NCI-H128 (cell line): ENCODE data around the gene TCEAL3.
"Not testable (repeated sequence)": the region's sequence is repeated elsewhere in the genome, so short reads cannot be mapped to it uniquely, and the experiment has no call there.

ENCODE experiments used
- DNase-seq: peaks from one replicate; lab custom pipeline; 2025; ENCODE audit not compliant: unreplicated experiment; lab: John Stamatoyannopoulos, UW

TCEAL3 gene

GRCh38 chrX:103624111-103624510 lies 16.3 kb downstream of the TCEAL3 start:
- no peak for DNase-seq

DNA sequence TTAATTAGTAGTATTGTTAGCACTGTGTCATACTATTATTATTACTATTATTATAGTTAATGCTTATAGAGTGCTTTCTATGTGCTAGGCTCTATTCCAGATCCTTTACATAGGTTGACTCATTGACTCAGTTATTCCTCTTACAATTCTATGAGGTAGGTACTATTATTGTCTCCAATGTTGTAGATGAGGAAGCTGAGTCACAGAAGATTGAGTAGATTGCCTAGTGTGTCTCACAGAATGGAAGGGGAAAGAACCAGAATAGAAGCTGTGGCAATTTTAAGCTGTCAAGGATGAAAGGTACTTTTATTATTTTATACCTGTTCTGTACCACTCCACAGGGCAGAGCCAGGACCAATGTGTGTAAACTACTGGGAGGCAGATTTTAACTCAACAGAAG lies 19.1 kb downstream of the TCEAL3 start:
- DNase-seq: no peak

- DNase-seq: no peak
Measured at GRCh38 chrX:103628386-103629317, 20.9 kb downstream of the TCEAL3 start, which contains the start of gene TCEAL1. Gene TCEAL1 (plus strand): TSS chrX:103628975. CDS start chrX:103629917, 942 bp downstream.

GRCh38 chrX:103629318-103630170 lies 21.8 kb downstream of the TCEAL3 start:
- no peak for DNase-seq

DNA sequence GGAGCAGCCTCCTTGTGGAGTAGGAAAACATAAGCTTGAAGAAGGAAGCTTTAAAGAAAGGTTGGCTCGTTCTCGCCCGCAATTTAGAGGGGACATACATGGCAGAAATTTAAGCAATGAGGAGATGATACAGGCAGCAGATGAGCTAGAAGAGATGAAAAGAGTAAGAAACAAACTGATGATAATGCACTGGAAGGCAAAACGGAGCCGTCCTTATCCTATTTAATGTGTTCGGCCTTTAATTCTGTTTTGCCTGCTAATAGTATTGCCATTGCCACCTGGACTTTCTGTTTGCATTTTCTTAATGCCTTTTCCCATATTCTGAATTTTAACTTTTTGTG lies 22.4 kb downstream of the TCEAL3 start:
- DNase-seq: no peak

DNA sequence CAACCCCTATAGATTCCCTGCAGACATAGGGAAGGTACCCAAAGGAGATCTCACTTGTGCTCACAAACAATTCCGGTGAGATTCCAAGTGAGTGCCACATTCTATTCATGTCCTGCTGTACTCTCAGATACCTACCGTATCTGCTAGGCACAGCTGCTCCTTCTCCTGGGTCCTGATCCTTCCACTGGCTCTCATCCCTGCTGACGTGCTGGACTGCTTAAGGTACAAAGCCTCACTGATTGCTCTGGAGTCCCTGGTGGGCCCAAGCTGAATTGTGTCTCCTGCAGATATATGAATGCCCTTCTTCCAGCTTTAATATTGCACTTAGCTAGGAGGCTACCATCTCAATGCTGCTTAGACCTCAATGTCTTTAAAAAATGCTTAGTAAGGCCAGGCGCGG lies 23.4 kb downstream of the TCEAL3 start:
- DNase-seq: no peak

- DNase-seq: no peak
Measured at GRCh38 chrX:103635436-103635835, 27.7 kb downstream of the TCEAL3 start.

DNA sequence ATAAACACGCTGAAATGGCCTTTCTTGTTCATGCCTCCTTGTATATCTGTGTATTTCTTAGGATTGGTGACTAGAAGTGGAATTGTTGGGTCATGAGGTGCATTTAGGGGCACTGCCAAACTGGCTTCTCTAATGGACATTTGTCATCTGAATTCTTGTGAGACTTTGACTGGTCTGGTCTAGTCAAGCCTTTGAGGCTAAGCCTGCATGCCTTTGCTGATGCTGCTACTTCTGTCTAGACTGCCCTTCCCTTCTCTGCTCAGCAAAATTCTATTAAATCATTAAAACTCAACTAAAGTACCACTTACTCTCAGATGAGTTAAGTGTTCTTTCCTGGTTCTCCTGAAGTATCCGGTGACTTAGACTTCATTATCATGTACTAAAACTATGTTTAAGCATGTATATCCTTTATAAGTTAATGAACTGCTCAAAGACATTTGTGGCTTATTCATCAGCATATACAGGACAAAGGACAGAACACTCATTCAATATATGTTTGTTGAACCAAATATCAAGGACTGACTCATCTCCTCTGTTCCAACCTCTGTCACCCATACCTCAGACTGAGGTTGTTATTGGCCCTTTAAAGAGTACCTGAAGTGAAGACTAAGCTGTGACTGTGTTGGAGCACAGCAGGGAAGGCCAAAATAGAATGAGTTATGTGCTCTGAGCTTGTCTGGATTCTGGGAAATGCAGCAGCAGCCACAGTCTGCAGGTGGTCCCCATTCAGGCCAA lies 30.0 kb downstream of the TCEAL3 start:
- no peak for DNase-seq

GRCh38 chrX:103638479-103639346 lies 30.9 kb downstream of the TCEAL3 start:
- DNase-seq: peak; percentile 7

- DNase-seq: no peak
Measured at GRCh38 chrX:103640401-103641155, 32.8 kb downstream of the TCEAL3 start.

GRCh38 chrX:103644125-103644524 lies 36.4 kb downstream of the TCEAL3 start:
- no peak for DNase-seq

DNA sequence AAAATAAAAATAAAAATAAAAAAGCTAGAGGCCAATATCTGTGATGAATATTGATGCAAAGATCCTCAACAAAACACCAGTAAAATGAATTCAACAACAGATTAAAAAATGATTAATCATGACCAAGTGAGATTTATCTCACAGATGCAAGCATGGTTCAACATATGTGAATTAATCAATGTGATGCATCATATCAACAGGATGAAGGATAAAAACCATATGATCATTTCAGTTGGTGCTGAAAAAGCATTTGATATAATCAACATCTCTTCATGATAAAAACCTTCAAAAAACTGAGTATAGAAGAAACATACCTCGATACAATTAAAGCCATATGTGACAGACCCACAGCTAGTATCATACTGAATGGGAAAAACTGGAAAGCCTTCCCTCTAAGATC lies 39.9 kb downstream of the TCEAL3 start:
- DNase-seq: no peak

- no peak for DNase-seq
Measured at GRCh38 chrX:103651151-103651773, 43.5 kb downstream of the TCEAL3 start.

- DNase-seq: not testable (repeated sequence)
Measured at GRCh38 chrX:103655230-103656000, 47.7 kb downstream of the TCEAL3 start.

DNA sequence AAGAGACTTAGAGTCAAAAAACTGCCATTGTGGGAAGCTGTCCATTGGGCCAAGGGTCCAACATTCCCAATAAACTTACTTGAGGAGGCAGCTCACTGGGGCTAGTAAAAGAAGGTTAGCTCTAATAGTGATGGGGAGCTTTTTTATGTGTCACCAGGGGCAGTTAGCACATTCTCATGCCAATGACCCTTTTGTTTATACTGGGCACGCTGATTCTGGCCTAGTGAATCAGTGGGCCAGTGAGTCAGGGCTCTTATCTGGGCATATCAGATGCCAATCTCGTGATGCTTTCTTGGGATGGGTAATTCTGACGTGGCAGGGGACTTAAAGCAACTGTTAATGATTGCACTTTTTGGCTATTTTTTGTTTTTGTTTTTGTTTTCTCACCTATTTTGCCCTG lies 48.9 kb downstream of the TCEAL3 start:
- DNase-seq: no peak

GRCh38 chrX:103657066-103657465 lies 49.3 kb downstream of the TCEAL3 start:
- DNase-seq: not testable (repeated sequence)

- DNase-seq: no peak
Measured at GRCh38 chrX:103658681-103659433, 51.1 kb downstream of the TCEAL3 start.

- DNase-seq: not testable (repeated sequence)
Measured at GRCh38 chrX:103659460-103659859, 51.7 kb downstream of the TCEAL3 start.
